Nephron (organoid): ENCODE data around the gene RHNO1.

ENCODE experiments used
- H3K27ac Mint-ChIP-seq, 3 experiments: 2 replicates each; pipeline ENCODE4 v1.8.0; 2020; ENCODE audit warnings: mixed read lengths in 3 of 3, mild to moderate bottlenecking in 2 of 3, moderate library complexity in 1 of 3
- H3K27me3 Mint-ChIP-seq: 2 replicates; pipeline ENCODE4 v1.8.0; 2021; ENCODE audit warnings: low read depth, mild to moderate bottlenecking, moderate library complexity, mixed read lengths
- H3K36me3 Mint-ChIP-seq: 2 replicates; pipeline ENCODE4 v1.8.0; 2020; ENCODE audit warnings: low read depth, mixed read lengths
- H3K4me1 Mint-ChIP-seq: 2 replicates; pipeline ENCODE4 v1.8.0; 2020; ENCODE audit warnings: mixed read lengths
- H3K4me3 Mint-ChIP-seq, 3 experiments: 2 replicates each; pipeline ENCODE4 v1.8.0; 2020; ENCODE audit warnings: mild to moderate bottlenecking in 3 of 3, mixed read lengths in 3 of 3, moderate library complexity in 2 of 3
- H3K9me3 Mint-ChIP-seq: 2 replicates; pipeline ENCODE4 v1.8.0; 2020; ENCODE audit warnings: mixed read lengths
- TF ChIP-seq, protein P1 (sequence below), 3 experiments: fragments of 200-600 bp; sonication (generic); IDR thresholded peaks; one replicate each; pipeline ENCODE4 v1.5.0; 2021; ENCODE audit warnings: antibody characterized with exemption in 3 of 3; ENCODE audit not compliant: unreplicated experiment in 3 of 3

The RHNO1 gene

DNA sequence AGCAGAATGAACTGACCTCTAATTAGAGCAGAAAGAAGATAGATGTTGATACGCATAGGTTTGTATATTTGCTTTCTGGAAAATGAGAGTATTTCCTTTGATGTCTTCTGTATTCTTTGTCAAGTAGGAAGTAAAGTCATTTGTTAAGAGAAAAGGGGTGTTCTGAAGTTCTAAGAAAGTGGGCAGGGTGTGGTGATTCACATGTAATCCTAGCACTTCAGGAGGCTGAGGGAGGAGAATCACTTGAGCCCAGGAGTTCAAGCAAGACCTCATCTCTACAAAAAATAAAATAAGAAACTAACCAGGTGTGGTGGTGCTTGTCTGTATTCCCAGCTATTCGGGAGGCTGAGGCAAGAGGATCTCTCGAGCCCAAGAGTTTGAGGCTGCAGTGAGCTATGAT, 2.8 kb downstream of the RHNO1 start:
- Mint-ChIP-seq H3K36me3 (peaks cover 21% of the 10 kb centered on the region), H3K27ac (peak overlapping the region in 2 of 3 experiments; percentile 3 to 28), H3K27me3 (no peaks in the 10 kb centered on the region), H3K9me3 (no peaks in the 10 kb centered on the region), H3K4me1 (peaks cover 27% of the 10 kb centered on the region), H3K4me3 (no peak overlapping the region)
- TF ChIP-seq, protein P1, sequence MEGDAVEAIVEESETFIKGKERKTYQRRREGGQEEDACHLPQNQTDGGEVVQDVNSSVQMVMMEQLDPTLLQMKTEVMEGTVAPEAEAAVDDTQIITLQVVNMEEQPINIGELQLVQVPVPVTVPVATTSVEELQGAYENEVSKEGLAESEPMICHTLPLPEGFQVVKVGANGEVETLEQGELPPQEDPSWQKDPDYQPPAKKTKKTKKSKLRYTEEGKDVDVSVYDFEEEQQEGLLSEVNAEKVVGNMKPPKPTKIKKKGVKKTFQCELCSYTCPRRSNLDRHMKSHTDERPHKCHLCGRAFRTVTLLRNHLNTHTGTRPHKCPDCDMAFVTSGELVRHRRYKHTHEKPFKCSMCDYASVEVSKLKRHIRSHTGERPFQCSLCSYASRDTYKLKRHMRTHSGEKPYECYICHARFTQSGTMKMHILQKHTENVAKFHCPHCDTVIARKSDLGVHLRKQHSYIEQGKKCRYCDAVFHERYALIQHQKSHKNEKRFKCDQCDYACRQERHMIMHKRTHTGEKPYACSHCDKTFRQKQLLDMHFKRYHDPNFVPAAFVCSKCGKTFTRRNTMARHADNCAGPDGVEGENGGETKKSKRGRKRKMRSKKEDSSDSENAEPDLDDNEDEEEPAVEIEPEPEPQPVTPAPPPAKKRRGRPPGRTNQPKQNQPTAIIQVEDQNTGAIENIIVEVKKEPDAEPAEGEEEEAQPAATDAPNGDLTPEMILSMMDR (IDR thresholded peaks at IDR 0.05; ENCODE audit: unreplicated experiment in 3 of 3), result no peak

DNA sequence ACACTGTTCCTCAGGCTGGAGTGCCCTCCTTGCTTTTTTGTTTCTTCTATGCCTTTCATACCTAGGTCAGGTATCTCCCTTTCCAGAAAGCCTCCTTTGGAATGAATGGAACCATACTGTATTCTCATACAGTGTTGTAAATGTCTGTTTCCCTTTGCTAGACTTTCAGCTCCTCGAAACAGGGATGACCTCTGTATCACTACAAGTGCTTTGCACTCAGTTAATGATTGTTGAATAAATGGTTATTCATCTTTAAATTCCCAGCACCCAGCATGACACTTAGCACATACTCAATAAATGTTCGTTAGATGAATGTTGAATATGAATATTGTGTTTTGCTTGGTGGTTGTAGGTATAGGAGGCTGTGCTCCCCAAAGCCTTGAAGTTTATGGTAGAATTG, 7.8 kb downstream of the RHNO1 start:
- Mint-ChIP-seq H3K27me3 (no peaks in the 10 kb centered on the region), H3K36me3 (peaks cover 36% of the 10 kb centered on the region), H3K9me3 (no peaks in the 10 kb centered on the region), H3K4me1 (peaks cover 9% of the 10 kb centered on the region), H3K27ac (peak overlapping the region in 2 of 3 experiments; percentile 88 to 92), H3K4me3 (no peak overlapping the region)
- TF ChIP-seq, protein P1 (IDR thresholded peaks at IDR 0.05; ENCODE audit: unreplicated experiment in 3 of 3), result no peak

DNA sequence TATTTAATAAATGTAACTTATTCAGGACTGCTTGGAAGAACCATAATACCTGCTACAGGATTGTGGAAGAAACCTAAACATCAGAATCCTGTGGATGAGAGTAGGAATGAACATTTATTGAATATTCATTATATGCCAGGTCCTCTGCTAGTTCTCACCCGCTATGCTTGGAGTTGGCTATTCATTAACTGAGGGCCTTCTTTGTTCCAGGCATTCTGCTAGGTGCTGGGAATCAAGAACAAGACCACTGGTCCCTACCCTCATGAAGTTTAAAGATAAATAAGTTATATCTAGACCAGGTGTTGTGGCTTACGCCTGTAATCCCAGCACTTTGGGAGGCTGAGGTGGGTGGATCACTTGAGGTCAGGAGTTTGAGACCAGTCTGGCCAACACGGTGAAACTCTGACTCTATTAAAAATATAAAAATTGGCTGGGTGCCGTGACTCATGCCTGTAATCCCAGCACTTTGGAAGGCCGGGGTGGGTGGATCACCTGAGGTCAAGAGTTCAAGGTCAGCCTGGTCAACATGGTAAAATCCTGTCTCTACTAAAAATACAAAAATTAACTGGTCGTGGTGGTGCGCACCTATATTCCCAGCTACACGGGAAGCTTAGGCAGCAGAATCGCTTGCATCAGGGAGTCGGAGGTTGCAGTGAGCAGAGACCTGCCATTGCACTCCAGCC, 9.9 kb downstream of the RHNO1 start:
- Mint-ChIP-seq H3K4me1 (peaks cover 26% of the 10 kb centered on the region), H3K27me3 (no peaks in the 10 kb centered on the region), H3K27ac (peak overlapping the region in 2 of 3 experiments; percentile 22 to 76), H3K9me3 (no peaks in the 10 kb centered on the region), H3K36me3 (peaks cover 33% of the 10 kb centered on the region), H3K4me3 (no peak overlapping the region)
- TF ChIP-seq, protein P1 (IDR thresholded peaks at IDR 0.05; ENCODE audit: unreplicated experiment in 3 of 3), result no peak

DNA sequence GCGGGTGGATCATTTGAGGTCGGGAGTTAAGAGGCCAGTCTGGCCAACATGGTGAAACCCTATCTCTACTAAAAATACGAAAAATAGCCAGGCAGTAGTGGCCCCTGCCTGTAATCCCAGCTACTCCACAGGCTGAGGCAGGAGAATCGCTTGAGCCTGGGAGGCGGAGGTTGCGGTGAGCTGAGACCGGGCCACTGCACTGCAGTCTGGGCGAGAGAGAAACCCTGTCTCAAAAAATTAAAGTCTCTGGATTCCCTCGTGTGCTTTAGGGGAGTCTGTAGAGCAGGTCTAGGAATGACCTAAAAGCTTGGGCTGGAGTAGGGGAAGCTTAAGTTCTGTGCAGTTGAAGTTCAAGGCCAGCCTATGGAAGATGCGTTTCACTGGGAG, 13.0 kb downstream of the RHNO1 start:
- TF ChIP-seq, protein P1 (IDR thresholded peaks at IDR 0.05; ENCODE audit: unreplicated experiment in 3 of 3), result no peak
- H3K27me3 Mint-ChIP-seq, result no peaks in the 10 kb centered on the region
- H3K36me3 Mint-ChIP-seq, result peaks cover 24% of the 10 kb centered on the region
- H3K4me3 Mint-ChIP-seq, result peak overlapping the region; percentile 92 to 98 (median 96)
- no peaks in the 10 kb centered on the region for H3K9me3 Mint-ChIP-seq
- peak overlapping the region; percentile 93 to 96 (median 93) for H3K27ac Mint-ChIP-seq
- H3K4me1 Mint-ChIP-seq, result peaks cover 34% of the 10 kb centered on the region

DNA sequence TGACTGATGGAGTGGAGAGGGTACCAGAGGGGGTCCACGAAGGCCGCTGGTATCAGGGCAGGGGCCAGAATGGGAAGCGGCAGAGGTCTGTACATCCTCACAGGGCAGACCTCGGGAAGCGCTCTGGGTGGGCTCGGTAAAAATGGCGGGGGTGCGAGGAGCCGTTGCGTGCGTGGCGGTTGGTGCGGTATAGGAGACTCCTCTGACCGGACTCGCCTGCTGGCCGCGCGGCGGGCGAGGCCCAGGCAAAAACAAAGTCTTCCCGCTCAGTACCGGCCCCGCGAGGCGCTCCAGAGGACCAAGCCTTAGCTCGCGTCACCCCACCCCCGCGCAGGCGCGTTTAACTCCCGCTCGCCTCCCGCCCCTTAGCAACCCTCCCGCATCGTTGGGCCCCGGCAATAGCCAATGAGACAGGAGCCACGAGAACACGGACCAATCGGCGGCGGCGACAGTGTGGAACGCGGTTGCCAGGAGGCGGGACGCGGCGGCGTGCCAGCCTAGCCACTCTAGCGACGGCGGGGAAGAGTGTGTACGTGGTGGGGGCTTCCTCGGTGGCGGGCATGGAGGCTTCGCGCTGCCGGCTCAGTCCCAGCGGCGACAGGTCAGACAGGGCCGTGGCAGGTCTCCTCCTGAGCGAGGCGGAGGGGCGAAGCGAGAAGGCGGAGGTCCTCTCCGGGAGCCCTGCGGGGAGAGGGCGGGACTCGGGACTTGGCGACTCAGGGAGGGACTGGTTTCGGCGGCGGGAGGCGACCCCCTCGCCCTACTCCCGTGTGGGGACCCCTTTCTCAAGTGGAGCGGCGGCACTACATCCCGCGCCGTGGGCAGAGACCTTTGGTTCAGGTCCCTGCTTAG, 13.6 kb downstream of the RHNO1 start, which contains the start of gene TULP3:
Gene TULP3, plus strand, starts transcription at position 504 of the 852 bp plus-strand sequence. Its CDS starts 57 bp downstream, at position 561.
- Mint-ChIP-seq H3K4me1 (peaks cover 40% of the 10 kb centered on the region), H3K4me3 (peak within 1 kb of the TSS; percentile 92 to 98 (median 96)), H3K27ac (peak within 1 kb of the TSS; percentile 93 to 96 (median 93)), H3K9me3 (no peaks in the 10 kb centered on the region), H3K27me3 (no peaks in the 10 kb centered on the region), H3K36me3 (peaks cover 20% of the 10 kb centered on the region)
- TF ChIP-seq, protein P1 (IDR thresholded peaks at IDR 0.05; ENCODE audit: unreplicated experiment in 3 of 3), result no peak
